EL (cell line): ENCODE data around the gene YY1.
A peak's percentile ranks its signal among the peaks of the same experiment; 100 is the strongest.
"Not testable (repeated sequence)": the region's sequence is repeated elsewhere in the genome, so short reads cannot be mapped to it uniquely, and the experiment has no call there.

Experiments used
- DNase-seq: peaks from one replicate; pipeline ENCODE4 v3.0.0-alpha.2; 2016

YY1 gene

DNA sequence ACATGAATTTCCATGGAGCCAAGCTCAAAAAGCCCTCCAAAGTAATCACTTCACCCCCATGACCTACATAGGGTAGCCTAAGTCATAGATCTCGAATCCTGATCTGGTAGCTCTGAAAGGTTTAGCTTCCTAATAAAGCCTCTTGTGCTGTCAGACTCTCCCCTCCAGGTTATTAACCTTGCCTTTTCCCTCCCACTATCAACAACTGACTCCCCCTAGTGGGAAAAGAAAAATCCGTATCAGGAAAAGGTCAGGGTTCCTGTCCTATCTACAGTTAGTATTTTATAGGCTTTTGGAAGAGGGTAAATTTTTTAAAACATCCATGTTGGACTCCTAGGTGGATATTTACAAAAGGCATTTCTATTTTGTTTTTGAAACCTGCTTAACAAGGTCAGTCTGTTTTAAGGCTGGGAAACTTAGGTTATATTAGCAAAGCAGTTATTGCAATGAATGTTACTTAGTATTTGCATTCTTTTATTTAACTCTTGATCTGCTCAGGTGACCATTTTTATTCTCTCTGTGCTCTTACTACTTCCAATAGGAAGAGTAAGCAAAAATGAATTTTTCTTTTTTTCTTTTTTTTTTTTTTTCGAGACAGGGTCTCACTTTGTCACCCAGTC, 8.0 kb downstream of the YY1 start:
- DNase-seq, result peak; percentile 67

DNA sequence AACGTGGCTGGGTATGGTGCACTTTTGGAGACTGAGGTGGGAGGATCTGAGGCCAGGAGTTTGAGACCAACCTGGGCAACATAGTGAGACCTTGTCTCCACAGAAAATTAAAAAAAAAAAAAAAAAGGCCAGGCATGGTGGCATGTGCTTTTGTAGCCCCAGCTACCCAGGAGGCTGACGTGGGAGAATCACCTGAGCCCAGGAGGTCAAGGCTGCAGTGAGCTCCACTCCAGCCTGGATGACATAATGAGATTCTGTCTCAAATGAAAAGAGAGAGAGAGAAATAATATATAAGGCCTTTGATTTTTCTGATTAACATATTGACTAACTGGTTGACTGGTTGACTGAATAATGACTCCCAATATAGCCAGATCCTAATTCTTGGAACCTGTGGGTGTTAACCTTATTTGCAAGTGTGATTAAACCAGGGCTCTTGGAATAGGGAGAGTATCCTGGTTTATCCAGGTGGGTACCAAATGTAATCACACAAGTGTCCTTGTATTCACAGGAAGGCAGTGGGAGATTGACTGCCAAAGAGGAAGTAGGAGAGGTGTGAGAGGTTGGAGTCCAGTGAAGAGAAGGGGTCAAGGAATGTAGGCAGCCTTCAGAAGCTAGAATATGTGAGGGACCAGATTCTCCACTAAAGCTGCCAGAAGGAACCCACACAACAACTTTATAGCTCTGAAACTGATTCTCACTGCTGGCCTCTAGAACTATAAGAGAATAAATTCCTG, 12.0 kb downstream of the YY1 start:
- no peak for DNase-seq

GRCh38 chr14:100252684-100253083, 13.7 kb downstream of the YY1 start:
- DNase-seq, result no peak

GRCh38 chr14:100256339-100256895, 17.5 kb downstream of the YY1 start:
- DNase-seq, result no peak

- DNase-seq, result no peak
Measured at GRCh38 chr14:100261621-100262020, 22.7 kb downstream of the YY1 start.

DNA sequence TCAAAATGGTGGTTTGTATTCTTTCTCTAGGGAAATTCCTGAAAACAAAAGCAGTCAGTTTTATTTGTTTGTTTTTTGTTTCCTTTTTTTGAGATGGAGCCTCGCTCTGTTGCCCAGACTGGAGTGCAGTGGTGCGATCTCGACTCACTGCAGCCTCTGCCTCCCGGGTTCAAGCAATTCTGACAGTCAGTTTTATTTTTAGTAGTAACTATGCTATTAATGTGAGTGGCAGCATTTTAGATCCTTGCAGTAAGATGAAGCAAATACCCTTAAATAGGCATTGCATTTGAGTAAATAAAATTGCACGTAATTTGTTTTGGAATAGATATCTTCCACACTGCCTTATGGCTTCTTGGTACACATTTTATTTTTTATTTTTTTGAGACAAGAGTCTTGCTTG, 23.6 kb downstream of the YY1 start:
- no peak for DNase-seq

DNA sequence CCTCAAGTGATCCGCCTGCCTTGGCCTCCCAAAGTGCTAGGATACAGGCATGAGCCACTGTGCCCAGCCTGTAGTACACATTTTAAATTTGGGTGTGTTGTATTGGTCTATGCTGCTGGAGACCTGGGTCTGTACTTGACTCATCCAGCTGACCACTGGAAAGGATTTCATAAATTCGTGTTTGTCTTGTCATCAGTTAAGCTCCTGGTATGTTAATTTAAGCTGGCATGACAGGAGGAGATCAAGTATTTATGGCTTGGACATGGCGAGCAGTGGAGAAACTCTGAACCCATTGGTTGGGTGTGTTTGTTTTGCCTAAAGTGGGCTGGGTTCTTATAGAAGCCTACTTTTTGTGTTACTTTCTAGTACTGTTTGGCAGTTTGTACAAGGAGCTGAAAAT, 24.2 kb downstream of the YY1 start:
- DNase-seq, result peak; percentile 56

DNA sequence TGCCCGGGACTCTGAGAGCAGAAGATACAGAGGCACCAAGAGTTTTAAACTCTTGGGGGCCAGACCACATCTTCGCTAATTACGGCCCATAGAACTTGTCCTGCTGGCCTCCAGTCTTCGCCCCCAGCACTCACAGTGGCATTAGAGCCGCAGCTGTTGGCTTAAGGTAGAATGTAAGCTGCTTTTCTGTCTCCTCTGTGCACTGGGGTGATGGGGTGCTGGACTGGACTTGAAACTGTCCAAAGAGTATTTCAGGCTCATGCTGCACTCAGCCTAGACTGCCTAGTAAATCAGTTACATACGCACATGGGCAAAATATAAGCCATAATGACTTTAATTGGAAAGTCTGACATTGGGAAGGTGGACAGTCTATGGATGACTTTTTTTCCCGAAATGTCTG, 29.0 kb downstream of the YY1 start:
- DNase-seq, result no peak

- no peak for DNase-seq
Measured at GRCh38 chr14:100268591-100269207, 29.8 kb downstream of the YY1 start.

GRCh38 chr14:100271247-100271939, 32.4 kb downstream of the YY1 start:
- no peak for DNase-seq

DNA sequence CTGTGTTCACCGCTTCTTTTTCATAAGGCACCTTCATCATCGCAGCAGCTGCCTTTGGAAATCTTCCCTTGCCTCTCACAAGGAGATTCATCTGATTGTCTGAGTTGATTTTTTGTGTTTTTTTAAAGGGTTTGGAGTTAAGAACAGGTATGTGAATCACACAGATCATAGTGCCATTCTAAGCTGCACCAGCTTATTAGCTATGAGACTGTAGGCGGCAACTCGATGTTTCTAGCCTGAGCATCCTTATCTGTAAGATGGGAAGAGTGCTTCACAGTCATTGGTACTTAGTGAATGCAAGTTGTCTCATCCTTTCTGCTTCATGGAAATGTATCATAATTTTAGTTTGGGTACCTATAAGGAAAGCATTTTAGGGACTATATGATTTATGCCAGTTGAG, 35.3 kb downstream of the YY1 start:
- DNase-seq, result no peak

GRCh38 chr14:100275214-100275613, 36.3 kb downstream of the YY1 start:
- DNase-seq, result no peak

- peak; percentile 71 for DNase-seq
Measured at GRCh38 chr14:100278702-100279101, 39.8 kb downstream of the YY1 start.

DNA sequence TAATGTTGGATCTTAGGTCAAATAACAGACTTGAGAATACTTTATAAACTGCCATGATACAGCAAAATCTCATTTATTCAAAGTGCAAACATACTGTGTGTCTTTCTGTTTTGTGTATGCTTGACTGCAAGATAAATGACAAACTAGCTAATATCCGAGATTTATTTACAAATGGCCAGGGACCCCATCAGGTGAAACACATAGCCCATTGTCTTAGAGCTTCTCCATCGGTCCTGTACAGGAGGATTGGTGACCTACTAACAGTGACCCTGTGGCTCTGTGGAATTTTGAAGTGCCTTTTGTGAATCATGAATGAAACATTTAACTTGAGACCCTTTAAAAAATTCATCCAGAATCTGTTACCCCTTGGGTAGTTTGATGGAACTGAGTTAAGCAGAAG, 40.2 kb downstream of the YY1 start:
- no peak for DNase-seq

- no peak for DNase-seq
Measured at GRCh38 chr14:100279563-100279962, 40.6 kb downstream of the YY1 start.

GRCh38 chr14:100281286-100282082, 42.5 kb downstream of the YY1 start:
- DNase-seq, result no peak

DNA sequence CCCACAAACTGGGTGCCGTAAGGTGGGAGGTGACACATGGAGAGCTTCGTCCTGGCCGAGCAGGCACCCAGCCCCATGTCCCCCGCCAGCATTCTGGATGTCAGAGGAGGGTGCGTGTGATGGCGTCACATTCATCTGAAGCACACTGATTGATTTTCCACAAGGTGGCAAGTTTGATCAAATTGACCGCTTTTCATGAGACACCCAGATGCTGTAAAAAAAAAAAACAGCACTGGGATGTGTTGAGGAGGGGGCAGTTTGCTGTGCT, 43.1 kb downstream of the YY1 start:
- DNase-seq, result no peak

DNA sequence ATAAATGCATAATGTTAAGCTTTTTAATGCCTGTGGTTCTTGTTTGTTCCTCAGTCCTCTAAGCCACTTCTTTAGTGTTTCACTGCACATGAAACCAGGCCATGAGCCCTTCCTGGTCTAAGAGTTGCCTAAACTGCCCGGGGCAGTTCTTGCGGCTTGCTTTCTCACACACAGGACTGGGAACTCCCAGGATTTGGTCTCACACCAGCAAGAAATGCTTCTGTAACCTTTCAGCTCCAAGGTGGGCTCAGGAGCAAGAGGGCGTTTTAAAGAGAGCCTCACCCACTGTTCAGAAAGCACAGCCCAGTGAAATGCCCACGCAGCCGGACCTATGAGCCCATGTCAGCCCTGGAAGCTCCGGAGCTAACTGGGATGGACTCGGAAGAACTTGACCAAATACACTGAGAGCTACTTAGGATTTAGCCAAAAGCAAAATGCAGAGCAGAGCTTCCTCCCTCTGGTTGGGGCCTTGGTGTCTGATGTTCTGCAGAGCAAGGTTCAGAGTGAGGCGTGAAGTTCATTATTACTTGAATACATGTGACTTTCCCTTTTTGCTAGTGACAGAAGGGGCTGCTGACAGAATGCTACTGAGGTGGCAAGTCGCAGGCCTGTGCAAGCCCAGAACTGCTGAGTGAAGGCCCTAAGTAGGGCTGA, 43.9 kb downstream of the YY1 start:
- DNase-seq, result no peak

DNA sequence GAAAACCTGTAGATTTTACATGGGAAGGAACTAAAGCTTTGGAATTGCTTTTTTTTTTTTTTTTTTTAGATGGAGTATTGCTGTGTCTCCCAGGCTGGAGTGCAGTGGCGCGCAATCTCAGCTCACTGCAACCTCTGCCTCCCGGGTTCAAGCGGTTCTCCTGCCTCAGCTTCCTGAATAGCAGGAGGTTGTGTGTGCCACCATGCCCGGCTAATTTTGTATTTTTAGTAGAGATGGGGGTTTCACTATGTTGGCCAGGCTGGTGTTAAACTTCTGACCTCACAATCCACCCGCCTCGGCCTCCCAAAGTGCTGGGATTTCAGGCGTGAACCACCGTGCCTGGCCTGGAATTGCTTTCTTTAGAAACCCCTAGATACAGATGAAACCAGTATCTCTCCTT, 44.5 kb downstream of the YY1 start:
- DNase-seq, result not testable (repeated sequence)

GRCh38 chr14:100283984-100284881, 45.3 kb downstream of the YY1 start:
- no peak for DNase-seq
